ENCODE results near the gene FER1L5. TPM values are rescaled to one million over a fixed set of nuclear protein-coding genes. Genes with fewer than 3 reads are reported as not detected.

The FER1L5 gene
- polyA plus RNA-seq, 1 donor: 3.4 TPM

DNA sequence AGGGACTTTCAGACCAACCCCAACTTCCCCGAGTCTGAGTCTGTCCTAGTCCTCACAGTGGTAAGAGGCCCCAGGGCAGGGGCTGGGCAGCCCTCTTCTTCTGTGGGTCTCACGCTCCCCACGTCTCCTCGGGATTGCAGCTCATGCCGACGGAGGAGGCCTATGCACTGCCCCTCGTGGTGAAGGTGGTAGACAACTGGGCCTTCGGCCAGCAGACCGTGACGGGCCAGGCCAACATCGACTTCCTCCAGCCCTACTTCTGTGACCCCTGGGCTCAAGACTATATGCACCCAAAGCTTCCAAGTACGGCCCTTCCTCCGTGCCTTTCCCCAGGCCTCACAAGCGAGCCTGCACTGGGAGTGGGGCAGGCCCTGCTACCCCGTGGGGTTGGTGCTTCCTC, 53.0 kb downstream of the FER1L5 start:
- DNase-seq (ENCODE audit: low read depth): no peak

GRCh38 chr2:96697476-96697875, 54.9 kb downstream of the FER1L5 start:
- DNase-seq (ENCODE audit: low read depth): no peak

GRCh38 chr2:96698221-96698861, 55.8 kb downstream of the FER1L5 start:
- DNase-seq (ENCODE audit: low read depth): no peak

DNA sequence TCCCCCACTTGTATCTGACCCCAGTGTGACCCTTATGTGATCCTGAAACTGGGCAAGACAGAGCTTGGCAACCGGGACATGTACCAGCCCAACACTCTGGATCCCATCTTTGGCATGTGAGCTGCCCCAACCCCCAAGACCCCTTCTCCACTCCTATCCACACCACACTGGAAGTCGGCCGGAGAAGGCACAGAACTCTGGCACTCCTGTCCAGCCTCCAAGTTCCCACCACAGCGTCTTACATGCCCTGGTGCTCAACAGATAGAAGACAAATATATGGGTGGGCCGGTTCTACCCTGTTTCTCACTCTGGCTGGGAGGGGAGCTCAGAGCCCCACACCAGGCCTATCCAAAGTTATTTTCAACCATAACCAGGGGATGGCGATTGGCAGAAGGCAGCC, 56.5 kb downstream of the FER1L5 start:
- no peak for DNase-seq (ENCODE audit: low read depth)

- DNase-seq (ENCODE audit: low read depth): no peak
Measured at GRCh38 chr2:96699621-96700020, 57.1 kb downstream of the FER1L5 start.

DNA sequence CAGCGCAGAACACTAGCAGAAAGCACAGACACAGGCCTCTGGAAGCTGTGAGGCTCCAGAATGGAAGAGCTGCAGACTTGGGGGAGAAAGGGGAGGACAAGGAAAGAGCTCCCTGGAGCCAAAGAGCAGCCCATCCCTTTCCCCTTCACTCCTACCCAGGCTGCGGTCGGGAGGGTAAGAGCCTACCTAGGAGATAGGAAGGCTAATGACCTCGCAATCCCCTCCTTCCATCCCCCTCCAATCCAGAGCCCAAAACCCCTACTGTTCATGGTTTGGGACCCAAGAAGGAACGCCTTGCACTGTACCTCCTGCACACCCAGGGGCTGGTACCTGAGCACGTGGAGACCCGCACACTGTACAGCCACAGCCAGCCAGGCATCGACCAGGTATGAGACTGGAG, 57.5 kb downstream of the FER1L5 start:
- DNase-seq (ENCODE audit: low read depth): no peak

DNA sequence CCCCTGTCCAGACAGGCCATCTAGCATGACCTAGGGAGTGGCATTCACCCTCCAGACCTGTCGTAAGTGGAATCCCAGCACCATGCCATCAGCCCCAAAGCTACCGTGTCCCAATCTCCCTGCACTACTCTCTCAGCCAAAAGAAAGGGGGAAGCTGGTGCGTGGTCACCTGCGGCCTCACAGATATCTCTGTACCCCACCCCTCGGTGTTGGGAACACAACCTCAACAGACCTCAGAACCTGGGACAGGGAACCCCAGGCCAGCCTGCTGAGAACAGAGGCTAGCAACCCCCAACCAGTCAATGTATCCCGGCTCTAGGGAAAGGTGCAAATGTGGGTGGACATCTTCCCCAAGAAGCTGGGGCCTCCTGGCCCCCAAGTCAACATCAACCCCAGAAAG, 59.1 kb downstream of the FER1L5 start:
- DNase-seq (ENCODE audit: low read depth): no peak

DNA sequence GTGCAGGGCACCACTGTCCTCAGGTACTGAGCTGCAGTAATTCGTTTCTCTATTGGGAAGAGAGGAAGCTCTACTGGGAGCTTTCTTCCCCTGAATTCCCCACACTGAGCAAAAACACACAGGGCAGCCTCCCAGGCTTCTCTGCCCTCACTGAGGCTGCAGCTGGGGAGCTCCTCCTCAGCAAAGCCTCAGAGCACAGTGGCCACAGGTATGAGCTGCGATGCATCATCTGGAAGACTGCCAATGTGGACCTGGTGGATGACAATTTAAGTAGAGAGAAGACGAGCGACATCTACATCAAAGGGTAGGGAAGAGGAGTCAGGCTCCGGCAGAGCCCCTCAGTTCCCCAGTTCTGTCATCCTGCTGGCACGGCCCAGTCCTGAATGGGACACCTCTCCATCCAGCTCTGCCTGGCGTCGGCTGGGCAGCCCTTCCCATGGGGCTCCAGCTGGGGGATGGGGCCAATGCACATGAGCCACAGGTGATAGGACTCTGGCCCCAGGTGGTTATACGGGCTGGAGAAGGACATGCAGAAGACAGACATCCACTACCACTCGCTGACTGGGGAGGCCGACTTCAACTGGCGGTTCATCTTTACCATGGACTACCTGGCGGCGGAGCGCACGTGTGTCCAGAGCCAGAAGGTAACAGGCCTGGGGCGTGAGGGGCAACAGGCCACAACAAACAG, 59.7 kb downstream of the FER1L5 start:
- no peak for DNase-seq (ENCODE audit: low read depth)

- no peak for DNase-seq (ENCODE audit: low read depth)
Measured at GRCh38 chr2:96703021-96703751, 60.6 kb downstream of the FER1L5 start.

DNA sequence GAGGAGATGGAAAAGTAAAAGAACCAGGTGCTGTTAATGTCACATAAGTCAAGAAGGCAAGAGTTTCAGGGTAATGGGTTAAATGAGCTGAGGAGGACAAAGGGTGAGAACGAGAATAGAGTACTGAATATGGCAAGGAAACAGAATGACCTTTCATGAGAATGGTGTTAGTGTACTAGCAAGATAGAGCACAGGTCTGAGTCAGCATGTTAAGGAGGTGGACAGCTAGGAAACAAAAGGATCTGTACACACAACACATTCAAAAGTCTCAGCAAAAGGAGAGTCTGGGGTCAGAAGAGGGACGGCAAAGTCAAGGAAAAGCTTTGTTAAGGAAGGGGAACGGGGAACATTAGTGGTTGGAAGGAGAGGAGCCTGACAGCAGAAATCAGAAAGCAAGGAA, 68.4 kb downstream of the FER1L5 start:
- DNase-seq (ENCODE audit: low read depth): no peak

- no peak for DNase-seq (ENCODE audit: low read depth)
Measured at GRCh38 chr2:96715658-96716057, 73.1 kb downstream of the FER1L5 start.

DNA sequence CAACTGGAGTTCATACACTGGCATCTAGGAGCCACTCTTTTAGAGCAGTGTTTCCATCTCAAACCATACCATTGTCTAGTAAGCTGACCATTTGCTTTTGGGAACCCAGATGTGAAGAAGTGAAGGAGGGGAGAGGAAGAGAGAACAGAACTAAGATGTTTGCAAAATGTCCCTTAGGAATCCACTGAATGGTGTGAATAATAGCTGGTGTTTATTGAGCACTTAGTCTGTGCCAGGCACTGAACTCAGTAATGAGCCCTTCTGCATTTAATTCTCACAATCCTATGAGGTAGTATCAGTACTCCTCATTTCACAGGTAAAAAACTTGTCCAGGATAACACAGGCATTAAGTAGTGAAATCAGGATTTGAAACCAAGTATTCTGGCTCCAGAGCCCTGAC, 73.8 kb downstream of the FER1L5 start:
- DNase-seq (ENCODE audit: low read depth): no peak

- no peak for DNase-seq (ENCODE audit: low read depth)
Measured at GRCh38 chr2:96726131-96726530, 83.6 kb downstream of the FER1L5 start.

- DNase-seq (ENCODE audit: low read depth): no peak
Measured at GRCh38 chr2:96727431-96727830, 84.9 kb downstream of the FER1L5 start.

DNA sequence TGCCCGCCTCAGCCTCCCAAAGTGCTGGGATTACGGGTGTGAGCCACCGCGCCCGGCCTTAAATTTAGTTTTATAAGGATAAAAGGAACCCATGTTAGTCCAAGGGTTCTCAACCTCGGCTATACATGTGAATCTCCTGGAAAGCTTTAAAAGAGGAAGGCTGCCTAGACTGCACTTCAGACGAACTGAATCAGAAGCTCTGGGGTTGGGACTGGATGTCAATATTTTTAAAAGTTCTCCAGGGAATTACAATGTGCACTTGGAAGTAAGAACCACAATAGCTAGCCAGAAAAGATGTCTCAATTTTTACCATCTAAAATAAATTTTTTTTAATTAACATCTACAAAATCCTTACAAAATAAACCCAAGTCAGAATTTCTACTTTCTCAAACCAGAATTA, 87.2 kb downstream of the FER1L5 start:
- no peak for DNase-seq (ENCODE audit: low read depth)

DNA sequence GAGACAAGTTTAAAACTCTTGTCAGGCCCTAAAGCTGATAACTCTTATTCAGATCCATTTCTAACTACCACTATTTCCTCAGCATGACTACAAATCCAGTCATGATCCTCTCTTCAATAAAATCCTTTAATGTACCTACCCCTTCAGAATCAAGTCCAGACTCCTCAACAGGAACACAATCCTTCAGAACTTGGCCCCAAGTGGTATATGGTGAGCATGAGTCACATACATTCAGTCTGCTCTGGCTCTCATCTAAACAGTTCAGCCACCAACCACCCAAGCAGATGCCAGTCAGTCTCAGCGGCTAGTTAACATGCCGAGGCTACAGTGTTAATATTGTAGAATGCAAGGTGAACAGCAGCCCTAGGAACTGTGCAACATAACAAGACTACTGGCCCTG, 87.6 kb downstream of the FER1L5 start:
- DNase-seq (ENCODE audit: low read depth): no peak

DNA sequence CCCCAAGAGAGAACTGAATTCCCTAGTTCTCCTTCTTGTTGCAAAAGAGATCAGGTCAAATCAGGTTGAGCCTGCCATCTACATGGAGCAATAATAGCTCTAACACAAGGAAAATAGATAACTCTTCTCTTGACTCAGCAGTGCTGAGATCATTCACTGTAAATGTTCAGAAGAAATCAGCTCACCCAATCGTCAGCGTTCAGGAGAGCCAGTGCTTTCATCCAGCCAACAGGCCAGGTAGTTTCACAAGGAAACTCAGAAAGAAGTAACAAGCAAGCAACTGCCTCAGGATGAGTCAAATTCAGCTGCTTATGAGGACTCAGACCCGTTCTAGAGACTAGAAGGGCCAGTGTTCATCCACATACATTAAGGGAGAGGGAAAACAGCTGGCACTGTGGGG, 91.4 kb downstream of the FER1L5 start:
- DNase-seq (ENCODE audit: low read depth): no peak

DNA sequence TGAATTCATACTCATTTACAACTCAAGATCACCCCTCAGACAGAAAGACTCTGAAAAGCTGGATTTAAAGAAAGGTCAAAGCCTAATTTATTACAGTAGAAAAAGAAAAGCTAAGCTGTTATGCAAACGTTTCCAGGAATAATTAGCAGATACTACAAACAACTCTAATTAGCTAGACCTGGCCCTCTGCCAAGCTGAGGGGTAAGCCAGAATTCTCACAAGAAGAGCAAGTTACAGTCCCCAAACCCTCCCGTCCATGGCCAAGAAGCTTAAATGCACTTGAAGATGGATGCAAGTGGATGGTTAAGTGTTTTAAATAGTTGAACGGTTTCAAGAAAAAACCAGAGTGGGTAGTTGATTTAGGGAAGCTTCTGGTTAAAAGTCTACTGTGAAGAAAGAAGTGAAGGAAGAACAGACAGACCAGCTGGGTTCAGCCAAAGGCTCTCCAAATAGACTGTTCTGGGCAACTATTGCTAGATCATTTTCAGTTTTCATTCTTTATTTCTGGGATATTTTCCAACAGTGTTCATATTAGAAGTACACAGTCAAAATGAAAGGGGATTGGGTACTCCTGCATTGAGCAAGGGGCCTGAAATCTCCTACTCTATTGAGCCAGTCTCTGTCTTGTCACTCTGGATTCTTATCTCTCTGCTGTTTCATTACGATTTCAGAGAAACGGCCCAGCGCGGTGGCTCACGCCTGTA, 92.5 kb downstream of the FER1L5 start:
- DNase-seq (ENCODE audit: low read depth): no peak

DNA sequence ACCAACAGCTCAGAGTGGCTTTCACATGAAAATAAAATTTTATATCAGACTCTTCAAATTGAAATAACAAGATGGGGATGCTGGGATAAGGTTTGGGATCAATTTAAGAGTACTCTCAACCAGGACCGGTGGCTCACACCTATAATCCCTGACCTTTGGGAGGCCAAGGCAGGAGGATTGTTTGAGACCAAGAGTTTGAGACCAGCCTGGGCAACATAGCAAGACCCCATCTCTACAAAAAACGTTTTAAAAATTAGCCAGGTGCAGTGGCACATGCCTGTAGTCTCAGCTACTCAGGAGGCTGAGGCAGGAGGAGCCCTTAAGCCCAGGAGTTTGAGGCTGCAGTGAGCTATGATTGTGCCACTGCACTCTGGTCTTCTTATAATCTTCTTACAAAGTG, 94.7 kb downstream of the FER1L5 start:
- no peak for DNase-seq (ENCODE audit: low read depth)

DNA sequence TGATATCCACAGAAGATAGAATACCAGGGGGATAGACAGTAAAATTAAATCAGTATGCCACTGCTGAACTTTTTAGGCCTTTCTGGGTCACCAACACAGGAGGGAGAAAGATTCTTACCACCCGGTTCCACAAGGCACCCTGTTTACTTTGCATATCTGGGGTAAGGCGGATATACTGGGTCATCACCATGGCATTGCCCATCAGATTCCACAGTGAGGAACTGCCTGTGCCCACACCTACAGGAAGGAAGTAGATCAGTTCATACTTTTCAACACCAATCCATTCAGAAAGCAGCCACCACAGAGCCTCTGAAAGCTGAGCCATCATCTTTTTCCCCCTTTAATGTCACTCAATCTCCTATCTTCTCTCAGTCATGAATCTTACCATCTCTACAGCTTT, 95.3 kb downstream of the FER1L5 start:
- DNase-seq (ENCODE audit: low read depth): no peak

GRCh38 chr2:96739076-96739632, 96.6 kb downstream of the FER1L5 start:
- DNase-seq (ENCODE audit: low read depth): no peak

Measured in forelimb muscle (tissue), 1 donor.